Keratinocyte (primary cell): ENCODE data around the gene CHST12. TPM values are rescaled to one million over a fixed set of nuclear protein-coding genes. Genes with fewer than 3 reads are reported as not detected.

ENCODE experiments used
- DNase-seq: peaks from one replicate; pipeline ENCODE4 v3.0.0-alpha.2; 2011; ENCODE audit warnings: low read depth, missing footprints, low spot score
- FAIRE-seq: peaks from 2 replicates; lab custom pipeline; 2011; peaks lifted over from hg19 to GRCh38; lab: Jason Lieb, UNC
- H2AFZ ChIP-seq: 2 replicates; pipeline ENCODE4 v1.6.0; 2012; ENCODE audit warnings: low read length, control low read depth, inconsistent platforms; ENCODE audit not compliant: control insufficient read depth
- H3K27ac ChIP-seq: 2 replicates; pipeline ENCODE4 v1.5.1; 2011; ENCODE audit warnings: low read length; ENCODE audit not compliant: control insufficient read depth, insufficient read depth
- H3K27me3 ChIP-seq: 3 replicates; pipeline ENCODE4 v1.6.0; 2011; ENCODE audit warnings: low read length; ENCODE audit not compliant: control insufficient read depth, insufficient read depth; ENCODE audit errors: extremely low read depth
- H3K36me3 ChIP-seq, 2 experiments: 2 replicates in 1 of 2; 3 replicates in 1 of 2; pipeline ENCODE4 v1.5.1; 2011; ENCODE audit warnings: low read length in 2 of 2, mild to moderate bottlenecking in 1 of 2; ENCODE audit not compliant: control insufficient read depth in 2 of 2, insufficient read depth in 2 of 2; ENCODE audit errors: extremely low read depth in 1 of 2
- H3K4me1 ChIP-seq: 3 replicates; pipeline ENCODE4 v1.5.1; 2011; ENCODE audit warnings: low read length; ENCODE audit not compliant: control insufficient read depth, insufficient read depth; ENCODE audit errors: extremely low read depth
- H3K4me2 ChIP-seq: 3 replicates; pipeline ENCODE4 v1.6.0; 2011; ENCODE audit warnings: low read depth, low read length; ENCODE audit not compliant: control insufficient read depth, insufficient read depth; ENCODE audit errors: extremely low read depth
- H3K4me3 ChIP-seq, 3 experiments: fragments of 200-600 bp in 1 of 3; sonication (generic) in 1 of 3; 2 replicates in 2 of 3; 3 replicates in 1 of 3; pipeline ENCODE4 v1.5.1; 2011 to 2016; ENCODE audit warnings: low read length in 3 of 3, mild to moderate bottlenecking in 3 of 3, control low read depth in 2 of 3, inconsistent platforms in 1 of 3, low read depth in 1 of 3, mixed read lengths in 1 of 3, mixed run types in 1 of 3, moderate library complexity in 1 of 3; ENCODE audit not compliant: control insufficient read depth in 2 of 3, insufficient read depth in 2 of 3; ENCODE audit errors: extremely low read depth in 1 of 3
- H3K79me2 ChIP-seq: 2 replicates; pipeline ENCODE4 v1.6.0; 2012; ENCODE audit warnings: low read length; ENCODE audit not compliant: control insufficient read depth, insufficient read depth
- H3K9ac ChIP-seq: 3 replicates; pipeline ENCODE4 v1.6.0; 2011; ENCODE audit warnings: low read length; ENCODE audit not compliant: control insufficient read depth, insufficient read depth; ENCODE audit errors: extremely low read depth
- H3K9me1 ChIP-seq: 3 replicates; pipeline ENCODE4 v1.6.0; 2011; ENCODE audit warnings: low read length; ENCODE audit not compliant: control insufficient read depth, insufficient read depth; ENCODE audit errors: extremely low read depth
- H3K9me3 ChIP-seq: 2 replicates; pipeline ENCODE4 v1.5.1; 2012; ENCODE audit warnings: low read depth, low read length; ENCODE audit not compliant: control insufficient read depth
- H4K20me1 ChIP-seq: 3 replicates; pipeline ENCODE4 v1.6.0; 2011; ENCODE audit warnings: low read length; ENCODE audit not compliant: control insufficient read depth, insufficient read depth; ENCODE audit errors: extremely low read depth
- CTCF ChIP-seq, 3 experiments: IDR thresholded peaks in 1 of 3; conservative IDR thresholded peaks in 1 of 3; optimal IDR thresholded peaks in 1 of 3; 2 replicates in 2 of 3; 3 replicates in 1 of 3; pipeline versions ENCODE3 to v1.5.1; 2011; ENCODE audit warnings: low read length in 3 of 3, mild to moderate bottlenecking in 3 of 3, moderate library complexity in 2 of 3, control low read depth in 1 of 3, inconsistent platforms in 1 of 3; ENCODE audit not compliant: insufficient read depth in 2 of 3; ENCODE audit errors: extremely low read depth in 1 of 3
- EZH2 ChIP-seq: IDR thresholded peaks from one replicate; pipeline ENCODE4 v1.6.1; 2012; ENCODE audit warnings: inconsistent platforms, mild to moderate bottlenecking, low read length, moderate library complexity
- dilution Hi-C: fragments of 300-500 bp; cut with MboI; formaldehyde crosslinking; loops from one replicate; pipeline ENCODE4 v1.7.0; 2020; ENCODE audit warnings: low sequenced_read_pairs; ENCODE audit not compliant: extremely low pct_ligation_motif_present
- polyA plus RNA-seq, 5 experiments: library from polyadenylated mRNA; depleted of rRNA in 3 of 5; stranded (reverse) in 3 of 5; stranded (forward) in 1 of 5; unstranded in 1 of 5; fragments of >200 nt; gene quantifications; 1 replicate in 1 of 5; 2 replicates in 3 of 5; 3 replicates in 1 of 5; pipeline versions ENCODE4 v1.2.1 to v1.2.3, GENCODE V29; 2011 to 2012; ENCODE audit warnings: missing spikeins in 2 of 5, low read depth in 1 of 5, low replicate concordance in 1 of 5

CHST12 gene
- polyA plus RNA-seq, 1 donor (not counting 4 experiments of a cell fraction or from before 2014, with no cell fraction given) = 5.0 TPM

- dilution Hi-C loops = no loop called here
- no peaks in the 10 kb centered on the region for H3K27me3 ChIP-seq
- no peaks in the 10 kb centered on the region for H3K79me2 ChIP-seq
- DNase-seq (no peak), FAIRE-seq (no peak)
- TF ChIP-seq CTCF (optimal IDR thresholded peaks at IDR 0.05 in 1 of 3, IDR thresholded peaks at IDR 0.05 in 1 of 3, conservative IDR thresholded peaks at IDR 0.05 in 1 of 3; ENCODE audit: extremely low read depth in 1 of 3, insufficient read depth in 2 of 3, low read length in 3 of 3) (no peak), EZH2 (no peak)
- no peak overlapping the region for H2AFZ ChIP-seq
- no peaks in the 10 kb centered on the region for H3K9me1 ChIP-seq
- no peaks in the 10 kb centered on the region for H4K20me1 ChIP-seq
- no peak overlapping the region for H3K4me2 ChIP-seq
- no peak overlapping the region for H3K9ac ChIP-seq
- no peak overlapping the region for H3K4me3 ChIP-seq
- H3K27ac ChIP-seq = no peak overlapping the region
- H3K4me1 ChIP-seq = peaks cover 32% of the 10 kb centered on the region
- H3K36me3 ChIP-seq = peaks cover 0 to 5% of the 10 kb centered on the region in 2 experiments
- no peaks in the 10 kb centered on the region for H3K9me3 ChIP-seq
Measured at GRCh38 chr7:2436341-2437104, 33.1 kb downstream of the CHST12 start.

GRCh38 chr7:2437136-2437535, 33.7 kb downstream of the CHST12 start:
- TF ChIP-seq EZH2 (no peak), CTCF (optimal IDR thresholded peaks at IDR 0.05 in 1 of 3, IDR thresholded peaks at IDR 0.05 in 1 of 3, conservative IDR thresholded peaks at IDR 0.05 in 1 of 3; ENCODE audit: extremely low read depth in 1 of 3, insufficient read depth in 2 of 3, low read length in 3 of 3) (no peak)
- Histone ChIP-seq H3K27ac (no peak overlapping the region), H3K4me1 (peaks cover 32% of the 10 kb centered on the region), H3K79me2 (no peaks in the 10 kb centered on the region), H4K20me1 (no peaks in the 10 kb centered on the region), H3K27me3 (no peaks in the 10 kb centered on the region), H3K36me3 (peaks cover 0 to 5% of the 10 kb centered on the region in 2 experiments), H3K9me1 (no peaks in the 10 kb centered on the region), H2AFZ (no peak overlapping the region), H3K9me3 (no peaks in the 10 kb centered on the region), H3K9ac (no peak overlapping the region), H3K4me2 (no peak overlapping the region), H3K4me3 (no peak overlapping the region)
- DNase-seq (no peak), FAIRE-seq (no peak)
- dilution Hi-C loops = no loop called here
